Measurements from ENCODE around the gene ABL1.

ABL1 gene

GRCh38 chr9:130900701-130901497 is 65.8 kb downstream of the ABL1 start:
- no peak for TF ChIP-seq CTCF (IDR thresholded peaks at IDR 0.05; ENCODE audit: borderline replicate concordance, control extremely low read depth, extremely low read depth, insufficient read depth, missing control alignments)
- in situ Hi-C loops (cut with MboI; ENCODE audit: low sequenced_read_pairs, unreplicated experiment) = no loop called here
- no peak for DNase-seq (ENCODE audit: low spot score)

- DNase-seq (ENCODE audit: low spot score) = no peak
- TF ChIP-seq CTCF (IDR thresholded peaks at IDR 0.05; ENCODE audit: borderline replicate concordance, control extremely low read depth, extremely low read depth, insufficient read depth, missing control alignments) = no peak
- in situ Hi-C loops (cut with MboI; ENCODE audit: low sequenced_read_pairs, unreplicated experiment) = no loop called here
Measured at GRCh38 chr9:130901498-130902203, 66.6 kb downstream of the ABL1 start.

- in situ Hi-C loops (cut with MboI; ENCODE audit: low sequenced_read_pairs, unreplicated experiment) = no loop called here
- no peak for DNase-seq (ENCODE audit: low spot score)
- no peak for TF ChIP-seq CTCF (IDR thresholded peaks at IDR 0.05; ENCODE audit: borderline replicate concordance, control extremely low read depth, extremely low read depth, insufficient read depth, missing control alignments)
Measured at GRCh38 chr9:130902204-130903185, 67.4 kb downstream of the ABL1 start.

- no peak for DNase-seq (ENCODE audit: low spot score)
- no peak for TF ChIP-seq CTCF (IDR thresholded peaks at IDR 0.05; ENCODE audit: borderline replicate concordance, control extremely low read depth, extremely low read depth, insufficient read depth, missing control alignments)
- in situ Hi-C loops (cut with MboI; ENCODE audit: low sequenced_read_pairs, unreplicated experiment) = no loop called here
Measured at GRCh38 chr9:130903194-130904069, 68.4 kb downstream of the ABL1 start.

- TF ChIP-seq CTCF (IDR thresholded peaks at IDR 0.05; ENCODE audit: borderline replicate concordance, control extremely low read depth, extremely low read depth, insufficient read depth, missing control alignments) = no peak
- DNase-seq (ENCODE audit: low spot score) = no peak
- in situ Hi-C loops (cut with MboI; ENCODE audit: low sequenced_read_pairs, unreplicated experiment) = no loop called here
Measured at GRCh38 chr9:130904070-130905044, 69.3 kb downstream of the ABL1 start.
